ENCODE results near the gene TIMM22. TPM values are rescaled to one million over a fixed set of nuclear protein-coding genes. Genes with fewer than 3 reads are reported as not detected.

Gene TIMM22
- total and polyA plus RNA-seq, 2 of the 4 experiments (the other 2 are of a cell fraction) = 12.7 to 12.9 TPM

DNA sequence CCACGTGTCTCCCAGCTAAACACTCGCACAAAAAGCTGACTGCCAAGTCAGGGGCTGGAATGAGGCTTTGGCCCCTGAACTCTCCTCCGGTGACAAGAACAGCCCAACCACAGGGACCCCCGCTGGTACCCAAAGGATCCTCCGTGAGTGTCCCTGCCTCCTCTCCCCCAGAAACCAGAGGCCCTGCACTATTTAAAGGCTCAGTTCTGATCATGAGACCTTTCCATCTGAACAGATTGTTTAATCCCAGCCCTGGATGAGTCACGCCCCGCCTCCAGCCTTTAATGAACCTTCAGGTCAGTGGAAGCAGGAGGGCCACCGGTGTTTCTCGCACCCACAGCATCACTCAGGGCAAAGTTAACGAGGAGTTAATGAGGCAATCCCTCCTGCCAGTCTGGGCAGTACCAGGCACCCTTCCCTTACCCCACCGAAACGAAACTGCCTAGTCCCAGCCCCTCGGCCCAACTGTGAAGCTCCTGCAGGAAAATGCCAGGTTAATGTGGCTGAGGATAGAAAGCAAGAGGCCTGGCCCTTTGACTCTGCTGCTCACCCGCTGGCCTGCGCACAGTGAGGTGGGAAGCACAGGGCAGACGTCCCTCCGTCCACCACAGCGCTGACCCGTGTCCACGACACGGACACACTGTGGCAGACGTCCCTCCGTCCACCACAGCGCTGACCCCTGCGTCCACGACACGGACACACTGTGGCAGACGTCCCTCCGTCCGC lies 32.4 kb downstream of the TIMM22 start:
- H2BK15ac ChIP-seq (ENCODE audit: low read depth, low read length) = peak overlapping the region; percentile 60; the same call in 1 of the 3 replicates
- peaks cover 29% of the 10 kb centered on the region for H4K20me1 ChIP-seq (ENCODE audit: insufficient read depth, low read length)
- H3K9ac ChIP-seq (ENCODE audit: low read depth, low read length) = peak overlapping the region; percentile 43; the same call in 1 of the 2 replicates
- ATAC-seq (ENCODE audit: low read depth) (peak; percentile 83), DNase-seq (peak; percentile 73)
- H3K56ac ChIP-seq (ENCODE audit: extremely low read depth, insufficient read depth, low read length) = no peak overlapping the region
- H3K14ac ChIP-seq (replicated peaks; ENCODE audit: low read depth, low read length) = peak overlapping the region; percentile 90
- intact Hi-C loops (cut with micrococcal nuclease) = no loop called here
- H3K4me3 ChIP-seq (ENCODE audit: insufficient read depth, low read depth, low read length) = no peak overlapping the region
- no peaks in the 10 kb centered on the region for H3K27me3 ChIP-seq (ENCODE audit: control insufficient read depth, insufficient read depth, low read length)
- peaks cover 0 to 33% of the 10 kb centered on the region in 2 experiments; a peak in 3 of 4 replicates for H3K79me1 ChIP-seq (ENCODE audit: low read depth in 1 of 2, low read length in 2 of 2)
- peak overlapping the region in 1 of 2 experiments; percentile 67; a peak in 1 of 4 replicates for H4K8ac ChIP-seq (ENCODE audit: low read depth in 2 of 2, low read length in 2 of 2)
- ChIA-PET POLR2A (ENCODE audit: unreplicated experiment) (no interaction called here), CTCF (interaction anchor here (0.8 to 1.2 kb wide), 3 partner anchors 27 to 28 kb away, joined by 3 read pairs; no protein-coding TSS in a partner anchor)
- peak overlapping the region; percentile 48 for H2BK5ac ChIP-seq (ENCODE audit: low read depth, low read length, poor library complexity, severe bottlenecking)
- H3K9me1 ChIP-seq (ENCODE audit: insufficient read depth, low read length) = peaks cover 13% of the 10 kb centered on the region
- H3K4me2 ChIP-seq (ENCODE audit: low read depth, low read length) = peak overlapping the region; percentile 58
- H3K4me1 ChIP-seq (ENCODE audit: control insufficient read depth, insufficient read depth, low read length) = peaks cover 21% of the 10 kb centered on the region
- H2AK9ac ChIP-seq (replicated peaks; ENCODE audit: low read depth, low read length, poor library complexity) = peak overlapping the region; percentile 86
- TF ChIP-seq MXI1 (IDR thresholded peaks at IDR 0.05; ENCODE audit: borderline replicate concordance, low read depth, low read length) (no peak), BHLHE40 (IDR thresholded peaks at IDR 0.05; ENCODE audit: low read depth, low read length) (peak; percentile 53; the same call in 1 of the 2 replicates), CEBPB (IDR thresholded peaks at IDR 0.05; ENCODE audit: low read depth, low read length) (peak; percentile 14; the same call in 1 of the 2 replicates), FOS (IDR thresholded peaks at IDR 0.05; ENCODE audit: low read depth, low read length) (peak; percentile 74)
- H3K18ac ChIP-seq (ENCODE audit: low read depth, low read length) = peak overlapping the region; percentile 86
- peak overlapping the region; percentile 58 for H4K91ac ChIP-seq (ENCODE audit: insufficient read depth, low read depth, low read length)
- no TSS peak for BruUV-seq (replicated peaks)
- peak overlapping the region; percentile 97 for H2AK5ac ChIP-seq (ENCODE audit: low read depth, low read length)
- dilution Hi-C loops (cut with HindIII; ENCODE audit: low sequenced_read_pairs, unreplicated experiment) = no loop called here
- H3K4ac ChIP-seq (ENCODE audit: low read depth, low read length) = peak overlapping the region; percentile 90
- peak overlapping the region; percentile 79; the same call in 1 of the 2 replicates for H4K5ac ChIP-seq (ENCODE audit: low read depth, low read length)
- peak overlapping the region; percentile 75 for H2BK20ac ChIP-seq (ENCODE audit: low read depth, low read length)
- no peaks in the 10 kb centered on the region for H3K9me3 ChIP-seq (ENCODE audit: control insufficient read depth, insufficient read depth, low read length)
- H3K27ac ChIP-seq (ENCODE audit: insufficient read depth, low read length) = peak overlapping the region; percentile 85; the same call in 1 of the 2 replicates
- peak overlapping the region; percentile 77 for H2AFZ ChIP-seq (replicated peaks; ENCODE audit: low read length, poor library complexity)
- H3K23ac ChIP-seq (ENCODE audit: low read depth, low read length) = peak overlapping the region; percentile 82; the same call in 1 of the 2 replicates
- in situ Hi-C loops (cut with MboI; ENCODE audit: low sequenced_read_pairs) = no loop called here
- WGBS, 2 experiments (ENCODE audit: extremely low coverage in 2 of 2, insufficient read length in 1 of 2) = 72% methylated on average over 19 of the region's 30 CpGs; no CpG with 5 or more reads in 1 of the 2 experiments
- peaks cover 7% of the 10 kb centered on the region for H3K36me3 ChIP-seq (ENCODE audit: control insufficient read depth, insufficient read depth, low read length)
- H2BK120ac ChIP-seq (ENCODE audit: low read depth, low read length) = peak overlapping the region; percentile 91
